SK-N-SH (cell line): Measurements from ENCODE around the gene MAPKAP1. TPM values are rescaled to one million over a fixed set of nuclear protein-coding genes. Genes with fewer than 3 reads are reported as not detected.

ENCODE experiments used
- CTCF ChIA-PET: fragments of 300-600, 350-600 bp; formaldehyde crosslinking; extraction: SDS; loops from one replicate; lab custom pipeline; 2021; lab: Yijun Ruan, JAX
- POLR2A ChIA-PET: fragments of 350-600 bp; sonication (Branson Sonifier 250); formaldehyde crosslinking; extraction: SDS; loops from one replicate; lab custom pipeline; 2020; ENCODE audit warnings: antibody characterized with exemption, inconsistent platforms; lab: Yijun Ruan, JAX
- DNase-seq: peaks from one replicate; pipeline ENCODE4 v3.0.0; 2012
- H2AFZ ChIP-seq: fragments of 200-600 bp; sonication (generic); 2 replicates; pipeline ENCODE4 v1.8.1; 2016; ENCODE audit warnings: antibody characterized with exemption, mild to moderate bottlenecking, low read depth
- H3F3A ChIP-seq: fragments of 200-600 bp; sonication (generic); replicated peaks from 2 replicates; pipeline ENCODE3; 2016; ENCODE audit warnings: antibody characterized with exemption, mild to moderate bottlenecking; ENCODE audit not compliant: insufficient read depth
- H3K27ac ChIP-seq, 2 experiments: fragments of 200-500 bp in 1 of 2; fragments of 200-600 bp in 1 of 2; sonication (Bioruptor generic) in 1 of 2; sonication (generic), shearing (Covaris generic) in 1 of 2; 2 replicates each; pipeline versions ENCODE4 v1.5.1 to v1.6.1; 2014 to 2016; ENCODE audit warnings: low read depth in 2 of 2, inconsistent platforms in 1 of 2, low read length in 1 of 2, mild to moderate bottlenecking in 1 of 2, mixed read lengths in 1 of 2
- H3K27me3 ChIP-seq: fragments of 200-600 bp; sonication (generic), shearing (Covaris generic); 2 replicates; pipeline ENCODE4 v1.6.1; 2016; ENCODE audit warnings: mixed run types; ENCODE audit not compliant: insufficient read depth
- H3K36me3 ChIP-seq, 2 experiments: fragments of 200-500 bp in 1 of 2; fragments of 200-600 bp in 1 of 2; sonication (Bioruptor generic) in 1 of 2; sonication (generic) in 1 of 2; replicated peaks in 1 of 2; 2 replicates each; pipeline versions ENCODE3 to v1.5.1; 2014 to 2016; ENCODE audit warnings: low read length in 1 of 2, mild to moderate bottlenecking in 1 of 2; ENCODE audit not compliant: insufficient read depth in 2 of 2, control insufficient read depth in 1 of 2
- H3K4me1 ChIP-seq, 2 experiments: fragments of 200-500 bp in 1 of 2; fragments of 200-600 bp in 1 of 2; sonication (Bioruptor generic) in 1 of 2; sonication (generic), shearing (Covaris generic) in 1 of 2; 2 replicates each; pipeline versions ENCODE4 v1.5.1 to v1.6.1; 2014 to 2016; ENCODE audit warnings: low read depth in 1 of 2, low read length in 1 of 2, mixed run types in 1 of 2; ENCODE audit not compliant: insufficient read depth in 2 of 2, control insufficient read depth in 1 of 2
- H3K4me2 ChIP-seq: fragments of 200-600 bp; sonication (generic), shearing (Covaris generic); 2 replicates; pipeline ENCODE4 v1.6.1; 2017; ENCODE audit warnings: mixed run types
- H3K4me3 ChIP-seq, 2 experiments: fragments of 200-500 bp in 1 of 2; fragments of 200-600 bp in 1 of 2; sonication (Bioruptor generic) in 1 of 2; sonication (generic), shearing (Covaris generic) in 1 of 2; 2 replicates each; pipeline versions ENCODE4 v1.5.1 to v1.8.1; 2014 to 2016; ENCODE audit warnings: low read depth in 2 of 2, inconsistent platforms in 1 of 2, low read length in 1 of 2, mild to moderate bottlenecking in 1 of 2, mixed read lengths in 1 of 2, moderate library complexity in 1 of 2
- H3K79me2 ChIP-seq: fragments of 200-600 bp; sonication (generic); 2 replicates; pipeline ENCODE4 v1.8.1; 2017; ENCODE audit warnings: mild to moderate bottlenecking; ENCODE audit not compliant: insufficient read depth
- H3K9ac ChIP-seq: fragments of 200-600 bp; sonication (generic); 2 replicates; pipeline ENCODE4 v1.6.1; 2017; ENCODE audit warnings: mixed run types
- H3K9me2 ChIP-seq: fragments of 200-600 bp; sonication (generic); 2 replicates; pipeline ENCODE4 v1.6.1; 2017; ENCODE audit warnings: mixed run types
- H3K9me3 ChIP-seq: fragments of 200-600 bp; sonication (generic); 2 replicates; pipeline ENCODE4 v1.6.1; 2017; ENCODE audit warnings: mixed run types, mild to moderate bottlenecking, moderate library complexity
- H4K20me1 ChIP-seq: fragments of 200-600 bp; sonication (generic); 2 replicates; pipeline ENCODE4 v1.6.1; 2017; ENCODE audit warnings: mild to moderate bottlenecking, mixed run types; ENCODE audit not compliant: insufficient read depth
- CTCF ChIP-seq: fragments of 200-600 bp; sonication (generic); IDR thresholded peaks from 2 replicates; pipeline ENCODE4 v1.6.1; 2017; ENCODE audit warnings: antibody characterized with exemption, mild to moderate bottlenecking, moderate library complexity
- EP300 ChIP-seq, 2 experiments: IDR thresholded peaks; 2 replicates each; pipeline versions ENCODE4 v1.4.0 to v1.6.1; 2012; ENCODE audit warnings: borderline replicate concordance in 1 of 2, low read depth in 1 of 2, low read length in 1 of 2
- EZH2phosphoT487 ChIP-seq: fragments of 200-600 bp; sonication (generic); IDR thresholded peaks from 2 replicates; pipeline ENCODE4 v1.6.1; 2017; ENCODE audit warnings: low read depth, mixed run types, mild to moderate bottlenecking, antibody characterized with exemption, moderate library complexity, borderline replicate concordance
- GABPA ChIP-seq: IDR thresholded peaks from 2 replicates; pipeline ENCODE4 v1.4.0; 2012; ENCODE audit warnings: low read depth, mild to moderate bottlenecking
- GATA2 ChIP-seq: sonication (generic); formaldehyde crosslinking; IDR thresholded peaks from 2 replicates; pipeline ENCODE4 v1.5.0; 2020; ENCODE audit warnings: mild to moderate bottlenecking, missing genetic modification reagents
- MAX ChIP-seq: IDR thresholded peaks from 2 replicates; pipeline ENCODE4 v1.4.0; 2012; ENCODE audit warnings: low read depth
- MEF2A ChIP-seq: IDR thresholded peaks from 2 replicates; pipeline ENCODE4 v1.4.0; 2012; ENCODE audit warnings: low read depth, borderline replicate concordance
- NFIC ChIP-seq: IDR thresholded peaks from 2 replicates; pipeline ENCODE4 v1.4.0; 2012; ENCODE audit warnings: borderline replicate concordance
- NRF1 ChIP-seq: IDR thresholded peaks from 2 replicates; pipeline ENCODE4 v1.6.1; 2012; ENCODE audit warnings: low read depth, mild to moderate bottlenecking, low read length
- RAD21 ChIP-seq: IDR thresholded peaks from 2 replicates; pipeline ENCODE4 v1.6.1; 2012; ENCODE audit warnings: mild to moderate bottlenecking, low read length
- REST ChIP-seq: IDR thresholded peaks from 2 replicates; pipeline ENCODE4 v1.6.1; 2012; ENCODE audit warnings: mild to moderate bottlenecking, low read depth, low read length, moderate library complexity
- RFX5 ChIP-seq: IDR thresholded peaks from 2 replicates; pipeline ENCODE4 v1.6.1; 2012; ENCODE audit warnings: mild to moderate bottlenecking, improper control_type of control experiment, low read length
- RXRA ChIP-seq: IDR thresholded peaks from 2 replicates; pipeline ENCODE4 v1.4.0; 2012; ENCODE audit warnings: low read depth, mild to moderate bottlenecking, borderline replicate concordance
- SMC3 ChIP-seq: IDR thresholded peaks from 2 replicates; pipeline ENCODE4 v1.6.1; 2012; ENCODE audit warnings: low read depth, low read length, improper control_type of control experiment
- TCF12 ChIP-seq: IDR thresholded peaks from 2 replicates; pipeline ENCODE4 v1.4.0; 2012
- TEAD4 ChIP-seq: IDR thresholded peaks from 2 replicates; pipeline ENCODE4 v1.4.0; 2012; ENCODE audit warnings: mild to moderate bottlenecking, borderline replicate concordance; ENCODE audit not compliant: insufficient read depth
- USF1 ChIP-seq: IDR thresholded peaks from 2 replicates; pipeline ENCODE4 v1.4.0; 2012; ENCODE audit warnings: low read depth, borderline replicate concordance
- USF2 ChIP-seq: fragments of 150-350 bp; IDR thresholded peaks from 2 replicates; pipeline ENCODE4 v1.6.1; 2017; ENCODE audit warnings: antibody characterized with exemption, low read length, low read depth, borderline replicate concordance
- YY1 ChIP-seq: IDR thresholded peaks from 2 replicates; pipeline ENCODE4 v1.4.0; 2012; ENCODE audit warnings: low read depth, mild to moderate bottlenecking
- ZBTB33 ChIP-seq: IDR thresholded peaks from 2 replicates; pipeline ENCODE4 v1.4.0; 2012; ENCODE audit warnings: low read depth, borderline replicate concordance
- WGBS: methylation state at CpG from one replicate; pipeline ENCODE4 v1.1.6; 2017; ENCODE audit warnings: low lambda C conversion rate; 5-methylcytosine and 5-hydroxymethylcytosine counted together
- polyA plus RNA-seq, 3 experiments: library from polyadenylated mRNA; depleted of rRNA; stranded (reverse); fragments of >200 nt; gene quantifications; 2 replicates each; pipeline ENCODE4 v1.2.3, GENCODE V29; 2012

Gene MAPKAP1
- polyA plus RNA-seq, 1 of the 3 experiments (the other 2 are of a cell fraction) = 117 TPM

GRCh38 chr9:125496313-125496834, 210.6 kb downstream of the MAPKAP1 start:
- DNase-seq = no peak
- H3K79me2 ChIP-seq = no peaks in the 10 kb centered on the region
- no peaks in the 10 kb centered on the region for H3K9me3 ChIP-seq
- no peaks in the 10 kb centered on the region for H3F3A ChIP-seq
- H4K20me1 ChIP-seq = no peaks in the 10 kb centered on the region
- H3K4me2 ChIP-seq = no peak overlapping the region
- no peak overlapping the region for H2AFZ ChIP-seq
- peaks cover 0 to 15% of the 10 kb centered on the region in 2 experiments for H3K36me3 ChIP-seq
- no peak overlapping the region for H3K9ac ChIP-seq
- H3K4me1 ChIP-seq = peaks cover 0 to 18% of the 10 kb centered on the region in 2 experiments; a peak in 2 of 4 replicates
- TF ChIP-seq TCF12 (no peak), USF2 (no peak), NRF1 (no peak), RFX5 (no peak), GABPA (no peak), EP300 (IDR thresholded peaks at IDR 0.05; ENCODE audit: borderline replicate concordance in 1 of 2, low read depth in 1 of 2, low read length in 1 of 2) (no peak), MEF2A (no peak), RXRA (no peak), REST (no peak), GATA2 (CRISPR knock-in tag) (no peak), SMC3 (no peak), MAX (no peak), TEAD4 (no peak), EZH2phosphoT487 (no peak), NFIC (no peak), ZBTB33 (no peak), CTCF (no peak), RAD21 (no peak), YY1 (no peak), USF1 (no peak)
- H3K4me3 ChIP-seq = no peak overlapping the region
- POLR2A ChIA-PET = no interaction called here
- no peak overlapping the region for H3K27ac ChIP-seq
- no peaks in the 10 kb centered on the region for H3K27me3 ChIP-seq
- CTCF ChIA-PET = interaction anchor here (0.9 to 2.1 kb wide), 2 partner anchors 10 to 643 kb away, joined by 3 to 6 read pairs; partner anchors contain the start of gene WDR38
- 96% methylated on average over 7 of the region's 7 CpGs for WGBS
- no peaks in the 10 kb centered on the region for H3K9me2 ChIP-seq
